A549 (cell line): Measurements from ENCODE around the gene STOML2. TPM values are rescaled to one million over a fixed set of nuclear protein-coding genes. Genes with fewer than 3 reads are reported as not detected.

Experiments
- ATAC-seq, 2 experiments: fragments of 200-7000 bp in 1 of 2; fragments of >200 bp in 1 of 2; cut with Nextera tagmentation in 1 of 2; cut with Tn5 transposase in 1 of 2; 3 replicates each; pipeline versions ENCODE4 v1.8.0 to v1.9.1; 2018 to 2020; ENCODE audit warnings: mild to moderate bottlenecking in 1 of 2, moderate library complexity in 1 of 2
- CTCF ChIA-PET: fragments of 300-600 bp; sonication (Branson Sonifier 250); formaldehyde crosslinking; extraction: SDS; loops from one replicate; lab custom pipeline; 2021; ENCODE audit warnings: antibody characterized with exemption, inconsistent platforms; lab: Yijun Ruan, JAX
- POLR2A ChIA-PET: fragments of 350-600 bp; formaldehyde crosslinking; extraction: SDS; loops from one replicate; lab custom pipeline; 2021; ENCODE audit warnings: antibody characterized with exemption, inconsistent platforms; lab: Yijun Ruan, JAX
- DNase-seq, 2 experiments: peaks; one replicate each; pipeline versions ENCODE4 v3.0.0 to v3.0.0-alpha.2; 2011 to 2016; ENCODE audit warnings: low read depth in 1 of 2, low spot score in 1 of 2
- FAIRE-seq: peaks from 2 replicates; lab custom pipeline; 2011; peaks lifted over from hg19 to GRCh38; lab: Jason Lieb, UNC
- H3K27ac ChIP-seq, 2 experiments: fragments of >200 bp; sonication (Bioruptor Twin); formaldehyde crosslinking; 3 replicates each; pipeline ENCODE4 v1.5.1; 2016 to 2017
- H3K4me1 ChIP-seq: fragments of >200 bp; sonication (Bioruptor Twin); formaldehyde crosslinking; 3 replicates; pipeline ENCODE4 v1.6.1; 2016
- H3K4me2 ChIP-seq: fragments of >200 bp; sonication (Bioruptor Twin); formaldehyde crosslinking; 3 replicates; pipeline ENCODE4 v1.6.1; 2016
- H3K4me3 ChIP-seq: fragments of >200 bp; sonication (Bioruptor Twin); formaldehyde crosslinking; 3 replicates; pipeline ENCODE4 v1.5.1; 2016
- H3K9me3 ChIP-seq: fragments of >200 bp; sonication (Bioruptor Twin); formaldehyde crosslinking; 3 replicates; pipeline ENCODE4 v1.6.1; 2016
- BCL3 ChIP-seq: fragments of >200 bp; sonication (Bioruptor Twin); formaldehyde crosslinking; IDR thresholded peaks from 3 replicates; pipeline ENCODE4 v1.6.1; 2016
- CBX8 ChIP-seq: fragments of 200-600 bp; sonication (generic); IDR thresholded peaks from 2 replicates; pipeline ENCODE4 v1.6.1; 2016
- EHMT2 ChIP-seq: fragments of 200-600 bp; sonication (generic); IDR thresholded peaks from 2 replicates; pipeline ENCODE4 v1.6.1; 2016; ENCODE audit warnings: antibody characterized with exemption, low read depth, mild to moderate bottlenecking, moderate library complexity
- ESRRA ChIP-seq: fragments of 150-350 bp; IDR thresholded peaks from 2 replicates; pipeline ENCODE4 v1.6.1; 2014; ENCODE audit warnings: mild to moderate bottlenecking, low read length, borderline replicate concordance
- FOSL2 ChIP-seq, 2 experiments: fragments of 450-650 bp in 1 of 2; fragments of >200 bp in 1 of 2; sonication (Bioruptor Twin) in 1 of 2; formaldehyde crosslinking; IDR thresholded peaks; 2 replicates each; pipeline versions ENCODE4 v1.5.0 to v1.6.1; 2016 to 2020; ENCODE audit warnings: mild to moderate bottlenecking in 1 of 2, moderate library complexity in 1 of 2
- HES2 ChIP-seq: fragments of >200 bp; sonication (Bioruptor Twin); formaldehyde crosslinking; IDR thresholded peaks from 2 replicates; pipeline ENCODE4 v1.6.1; 2016
- HOXA7 ChIP-seq: fragments of 250-450 bp; sonication (Bioruptor Pico); IDR thresholded peaks from 2 replicates; pipeline ENCODE4 v1.5.0; 2020; ENCODE audit warnings: mild to moderate bottlenecking, moderate library complexity
- HOXB13 ChIP-seq: fragments of 250-450 bp; sonication (Bioruptor Pico); IDR thresholded peaks from 2 replicates; pipeline ENCODE4 v1.5.0; 2020; ENCODE audit warnings: low read depth, mild to moderate bottlenecking, moderate library complexity
- JUN ChIP-seq, 2 experiments: fragments of >200 bp; sonication (Bioruptor Twin); formaldehyde crosslinking; IDR thresholded peaks; 2 replicates in 1 of 2; 3 replicates in 1 of 2; pipeline ENCODE4 v1.6.1; 2016 to 2017
- MAZ ChIP-seq: fragments of 150-350 bp; IDR thresholded peaks from 2 replicates; pipeline ENCODE4 v1.6.1; 2014; ENCODE audit warnings: antibody characterized with exemption, low read depth, low read length, borderline replicate concordance
- NFE2L2 ChIP-seq: fragments of 150-350 bp; conservative IDR thresholded peaks from 2 replicates; pipeline ENCODE4 v1.6.1; 2014; ENCODE audit warnings: low read length
- NPAS2 ChIP-seq: fragments of 250-450 bp; sonication (Bioruptor Pico); IDR thresholded peaks from 2 replicates; pipeline ENCODE4 v1.8.0; 2022; ENCODE audit warnings: mild to moderate bottlenecking, moderate library complexity, borderline replicate concordance
- NR3C1 ChIP-seq: fragments of >200 bp; sonication (Bioruptor Twin); formaldehyde crosslinking; IDR thresholded peaks from 3 replicates; pipeline ENCODE4 v1.6.1; 2017
- PHF8 ChIP-seq: fragments of 200-600 bp; sonication (generic); IDR thresholded peaks from 2 replicates; pipeline ENCODE4 v1.6.1; 2016; ENCODE audit warnings: low read depth, mild to moderate bottlenecking, antibody characterized with exemption, moderate library complexity, borderline replicate concordance
- POLR2AphosphoS2 ChIP-seq: conservative IDR thresholded peaks from 2 replicates; pipeline ENCODE4 v1.6.1; 2012; ENCODE audit warnings: low read length, improper control_type of control experiment, inconsistent platforms
- RAD21 ChIP-seq, 2 experiments: fragments of >200 bp in 1 of 2; sonication (Bioruptor Twin) in 1 of 2; formaldehyde crosslinking in 1 of 2; IDR thresholded peaks in 1 of 2; conservative IDR thresholded peaks in 1 of 2; 2 replicates in 1 of 2; 3 replicates in 1 of 2; pipeline ENCODE4 v1.6.1; 2012 to 2018; ENCODE audit warnings: inconsistent platforms in 1 of 2
- REST ChIP-seq: fragments of 200-600 bp; sonication (generic); IDR thresholded peaks from 2 replicates; pipeline ENCODE4 v1.6.1; 2016; ENCODE audit warnings: antibody characterized with exemption, mild to moderate bottlenecking, moderate library complexity
- RFX5 ChIP-seq: fragments of 450-650 bp; IDR thresholded peaks from 2 replicates; pipeline ENCODE4 v1.7.1; 2014; ENCODE audit warnings: antibody characterized with exemption, mild to moderate bottlenecking, moderate library complexity
- SREBF2 ChIP-seq: fragments of 450-650 bp; IDR thresholded peaks from 2 replicates; pipeline ENCODE4 v1.6.1; 2014; ENCODE audit warnings: mild to moderate bottlenecking, moderate library complexity
- TP53 ChIP-seq: fragments of 250-450 bp; sonication (Bioruptor Pico); IDR thresholded peaks from 2 replicates; pipeline ENCODE4 v1.5.0; 2021; ENCODE audit warnings: mild to moderate bottlenecking, moderate library complexity
- ZFP36 ChIP-seq: fragments of 450-650 bp; IDR thresholded peaks from 2 replicates; pipeline ENCODE4 v1.6.1; 2014; ENCODE audit warnings: borderline replicate concordance; ENCODE audit not compliant: partially characterized antibody
- WGBS: methylation state at CpG from one replicate; pipeline ENCODE4 v1.1.6; 2017; ENCODE audit errors: missing lambda C conversion rate; 5-methylcytosine and 5-hydroxymethylcytosine counted together
- polyA plus RNA-seq, 4 experiments: library from polyadenylated mRNA; depleted of rRNA in 3 of 4; stranded (reverse); fragments of >200 nt; fragmentation: RNase III in 1 of 4; extraction: RNeasy Plus Mini Kit Qiagen cat#74134 plus additional on column Dnase treatment in 1 of 4; gene quantifications; 2 replicates in 3 of 4; 3 replicates in 1 of 4; pipeline ENCODE4 v1.2.3, GENCODE V29; 2011 to 2017

Gene STOML2
- polyA plus RNA-seq, 2 of the 4 experiments (the other 2 are of a cell fraction): 189 to 196 TPM

- CTCF ChIA-PET: interaction anchor here (0.9 to 7.7 kb wide), 2 partner anchors 10 to 19 kb away, joined by 3 to 99 read pairs; partner anchors contain the start of gene PIGO
- DNase-seq: no peak
- 94% methylated on average over 4 of the region's 4 CpGs for WGBS
- no peaks in the 10 kb centered on the region for H3K9me3 ChIP-seq
- no peak for FAIRE-seq
- no peak for ATAC-seq
- no peak overlapping the region for H3K4me2 ChIP-seq
- TF ChIP-seq POLR2AphosphoS2 (no peak), SREBF2 (no peak), FOSL2 (IDR thresholded peaks at IDR 0.05) (no peak), FOSL2 (CRISPR knock-in tag; IDR thresholded peaks at IDR 0.05) (no peak), HES2 (no peak), BCL3 (no peak), NR3C1 (no peak), RAD21 (conservative IDR thresholded peaks at IDR 0.05 in 1 of 2, IDR thresholded peaks at IDR 0.05 in 1 of 2) (no peak), JUN (IDR thresholded peaks at IDR 0.05) (no peak), MAZ (no peak), NFE2L2 (no peak), EHMT2 (no peak), NPAS2 (CRISPR knock-in tag) (no peak), RFX5 (no peak)
- no peak overlapping the region for H3K27ac ChIP-seq
- H3K4me1 ChIP-seq: peaks cover 15% of the 10 kb centered on the region
- POLR2A ChIA-PET: no interaction called here
- no peak overlapping the region for H3K4me3 ChIP-seq
Measured at GRCh38 chr9:35075358-35075757, 27.6 kb downstream of the STOML2 start.

GRCh38 chr9:35074791-35075190, 28.1 kb downstream of the STOML2 start:
- FAIRE-seq: no peak
- H3K4me1 ChIP-seq: peaks cover 21% of the 10 kb centered on the region
- CTCF ChIA-PET: interaction anchor here (0.9 to 7.7 kb wide), 2 partner anchors 10 to 20 kb away, joined by 3 to 99 read pairs; partner anchors contain the start of gene PIGO

GRCh38 chr9:35074141-35074540, 28.8 kb downstream of the STOML2 start:
- ATAC-seq (no peak), FAIRE-seq (no peak), DNase-seq (no peak)
- CTCF ChIA-PET: interaction anchor here (7.7 kb wide), 1 partner anchor 20 kb away, joined by 99 read pairs; the partner anchor contains the start of gene PIGO
- WGBS: 96% methylated on average over 6 of the region's 6 CpGs
- TF ChIP-seq REST (no peak), PHF8 (no peak), TP53 (CRISPR knock-in tag) (no peak), CBX8 (no peak), HOXA7 (no peak), HOXB13 (no peak)
- no peak overlapping the region for H3K4me3 ChIP-seq
- no peak overlapping the region for H3K27ac ChIP-seq
- no peak overlapping the region for H3K4me2 ChIP-seq
- H3K9me3 ChIP-seq: no peaks in the 10 kb centered on the region
- POLR2A ChIA-PET: no interaction called here
- peaks cover 27% of the 10 kb centered on the region for H3K4me1 ChIP-seq

More at GRCh38 chr9:35074791-35075190, 28.1 kb downstream of the STOML2 start:
- H3K27ac ChIP-seq: no peak overlapping the region
- H3K4me3 ChIP-seq: no peak overlapping the region
- DNase-seq: no peak
- no peaks in the 10 kb centered on the region for H3K9me3 ChIP-seq
- ATAC-seq: no peak
- 90% methylated on average over 8 of the region's 8 CpGs for WGBS
- POLR2A ChIA-PET: no interaction called here
- no peak for TF ChIP-seq ZFP36
- TF ChIP-seq ESRRA: no peak
- H3K4me2 ChIP-seq: no peak overlapping the region
